Heart right ventricle (tissue), 16 donors: ENCODE data around the gene CIZ1. TPM values are rescaled to one million over a fixed set of nuclear protein-coding genes. Genes with fewer than 3 reads are reported as not detected.

Experiments
- ATAC-seq, 8 donors: fragments of 200-7000 bp; cut with Tn5 transposase; one replicate each; pipeline ENCODE4 v1.9.1; 2020; ENCODE audit warnings: mild to moderate bottlenecking in 8 of 8, moderate library complexity in 8 of 8, moderate number of reproducible peaks in 1 of 8
- DNase-seq, 2 donors: peaks; one replicate each; pipeline ENCODE4 v3.0.0-alpha.2; 2020
- H3K27ac ChIP-seq, 10 donors: fragments of 200-600 bp; sonication (generic) in 2 of 10; one replicate each; pipeline versions ENCODE4 v1.5.0 to v1.8.0; 2020 to 2022; ENCODE audit warnings: mild to moderate bottlenecking in 3 of 10
- H3K27me3 ChIP-seq, 7 donors: fragments of 200-600 bp; one replicate each; pipeline ENCODE4 v1.8.0; 2021 to 2022; ENCODE audit warnings: mild to moderate bottlenecking in 2 of 7
- H3K36me3 ChIP-seq, 9 donors: fragments of 200-600 bp; sonication (generic) in 1 of 9; one replicate each; pipeline versions ENCODE4 v1.5.0 to v1.8.0; 2020 to 2022; ENCODE audit warnings: mild to moderate bottlenecking in 2 of 9
- H3K4me1 ChIP-seq, 9 donors: fragments of 200-600 bp; sonication (generic) in 1 of 9; one replicate each; pipeline versions ENCODE4 v1.5.0 to v1.8.0; 2020 to 2022; ENCODE audit warnings: mild to moderate bottlenecking in 4 of 9
- H3K4me3 ChIP-seq, 10 donors: fragments of 200-600 bp; sonication (generic) in 2 of 10; one replicate each; pipeline versions ENCODE4 v1.5.0 to v1.8.0; 2020 to 2022; ENCODE audit warnings: mild to moderate bottlenecking in 7 of 10, moderate library complexity in 2 of 10
- H3K9me3 ChIP-seq, 11 donors: fragments of 200-600 bp in 10 of 11; sonication (generic) in 2 of 11; one replicate each; pipeline versions ENCODE4 v1.5.0 to v1.8.0; 2013 to 2022; ENCODE audit warnings: mild to moderate bottlenecking in 2 of 11, control low read depth in 1 of 11, moderate library complexity in 1 of 11
- WGBS, 2 donors: extraction: QIAGEN DNeasy Blood & Tissue Kit; methylation state at CpG; one replicate each; pipeline ENCODE4 v1.1.7; 2013; ENCODE audit warnings: inconsistent platforms in 1 of 2; 5-methylcytosine and 5-hydroxymethylcytosine counted together
- intact Hi-C, 10 donors: fragments of 100-400 bp; cut with DNase I; formaldehyde crosslinking; loops; one replicate each; pipeline versions ENCODE4 v1.11.1 to v1.14.2; 2022
- polyA plus RNA-seq, 2 donors: library from polyadenylated mRNA; stranded (reverse); fragments of 200-250 nt; gene quantifications; one replicate each; pipeline ENCODE4 v1.2.3, GENCODE V29; 2013
- total RNA-seq, 10 donors: library from RNA; stranded (reverse); fragmentation: NEBNext Ultra II Directional in 3 of 10; extraction: Animal tissue kit (Norgen Biotek cat#: 25700) in 3 of 10; gene quantifications; one replicate each; pipeline versions ENCODE4 v1.2.1 to v1.2.4, GENCODE V29; 2021 to 2023
- TF ChIP-seq, protein P1 (sequence below), 9 donors: fragments of 200-600 bp; sonication (generic) in 2 of 9; IDR thresholded peaks; one replicate each; pipeline versions ENCODE4 v1.5.0 to v1.8.0; 2021 to 2022; ENCODE audit warnings: antibody characterized with exemption in 9 of 9, mild to moderate bottlenecking in 5 of 9, moderate library complexity in 1 of 9
- donor health status: Arrhythmogenic right ventricular cardiomyopathy.
- donor health status: ischemic (EF 13 %, LVEDD 7.1; RV severe dilation, severe dysfunction).
- donor health status: healthy with polysubstance abuse.
- donor health status: DM: no; HTN: yes; CAD: no.
- donor health status: DM: no; HTN: no; CAD: no.
- donor health status: ischemic (EF 25% LVEDD 6.9; RV normal size, moderate dysfunction).
- donor health status: ischemic (EF 25% LVEDD 5.7; RV mildly dilated, moderate dysfunction).
- donor health status: healthy.
- donor health status: DM: yes; HTN: yes; CAD: no.
- donor health status: Ischemic cardiomyopathy.
- donor health status: ischemic (EF 35%, LVEDD 5.7; RV mildly dilated, moderate dysfunction).
- donor health status: nonischemic (EF 11% LVEDD 7.7; RV severe dilation, severe dysfunction).
- donor health status: DM: yes; HTN: yes; CAD: no.
- donor health status: PGD.
- donor health status: ischemic (EF 29% LVEDD 5.4; RV normal size, mild dysfunction).
- donor health status: nonischemic (EF 23%, LVEDD 6.1; RV moderate dilation, normal function).

CIZ1 gene
- total and polyA plus RNA-seq, 12 donors, result 39.7 to 96.0 (median 75.0) TPM

DNA sequence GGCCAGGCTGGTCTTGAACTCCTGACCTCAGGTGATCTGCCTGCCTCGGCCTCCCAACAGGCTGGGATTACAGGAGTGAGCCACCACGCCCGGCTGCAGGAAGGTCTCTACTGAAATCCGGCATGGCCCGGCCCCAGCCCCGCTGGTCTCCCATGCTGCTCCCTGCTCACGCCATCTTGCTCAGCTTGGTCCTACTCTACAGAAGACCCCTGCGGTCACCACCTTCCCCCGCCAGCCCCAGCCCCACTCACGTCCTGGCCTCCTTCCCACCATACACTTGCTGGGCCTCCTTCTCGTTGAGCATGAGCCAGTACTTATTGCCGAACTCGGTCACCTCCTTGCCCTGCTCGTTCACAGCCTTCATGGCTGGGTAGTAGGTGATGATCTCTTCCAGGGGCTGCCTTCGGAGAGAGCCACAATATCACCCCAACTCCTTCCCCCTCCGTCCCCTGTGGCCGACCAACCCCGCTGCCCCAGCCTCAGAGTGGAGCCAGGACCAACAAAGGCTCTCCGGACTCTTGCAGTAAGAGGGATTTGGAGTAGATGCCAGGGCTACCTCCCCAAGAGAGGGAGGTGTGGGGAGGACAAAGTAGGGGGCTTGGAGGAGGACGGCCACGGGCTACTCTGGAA is 67.8 kb downstream of the CIZ1 start:
- WGBS, 2 donors, result 91 to 94% methylated on average over 21 of the region's 21 CpGs
- Histone ChIP-seq H3K27ac (no peak overlapping the region), H3K36me3 (peaks cover 0 to 54% (median 24%) of the 10 kb centered on the region in 9 donors), H3K9me3 (no peaks in the 10 kb centered on the region), H3K27me3 (no peaks in the 10 kb centered on the region), H3K4me1 (peaks cover 11 to 27% (median 23%) of the 10 kb centered on the region in 9 donors), H3K4me3 (no peak overlapping the region)
- intact Hi-C loops, result no loop called here
- TF ChIP-seq, protein P1, sequence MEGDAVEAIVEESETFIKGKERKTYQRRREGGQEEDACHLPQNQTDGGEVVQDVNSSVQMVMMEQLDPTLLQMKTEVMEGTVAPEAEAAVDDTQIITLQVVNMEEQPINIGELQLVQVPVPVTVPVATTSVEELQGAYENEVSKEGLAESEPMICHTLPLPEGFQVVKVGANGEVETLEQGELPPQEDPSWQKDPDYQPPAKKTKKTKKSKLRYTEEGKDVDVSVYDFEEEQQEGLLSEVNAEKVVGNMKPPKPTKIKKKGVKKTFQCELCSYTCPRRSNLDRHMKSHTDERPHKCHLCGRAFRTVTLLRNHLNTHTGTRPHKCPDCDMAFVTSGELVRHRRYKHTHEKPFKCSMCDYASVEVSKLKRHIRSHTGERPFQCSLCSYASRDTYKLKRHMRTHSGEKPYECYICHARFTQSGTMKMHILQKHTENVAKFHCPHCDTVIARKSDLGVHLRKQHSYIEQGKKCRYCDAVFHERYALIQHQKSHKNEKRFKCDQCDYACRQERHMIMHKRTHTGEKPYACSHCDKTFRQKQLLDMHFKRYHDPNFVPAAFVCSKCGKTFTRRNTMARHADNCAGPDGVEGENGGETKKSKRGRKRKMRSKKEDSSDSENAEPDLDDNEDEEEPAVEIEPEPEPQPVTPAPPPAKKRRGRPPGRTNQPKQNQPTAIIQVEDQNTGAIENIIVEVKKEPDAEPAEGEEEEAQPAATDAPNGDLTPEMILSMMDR (IDR thresholded peaks at IDR 0.05), result no peak
- peak in 1 of 2 donors; percentile 9 for DNase-seq
- ATAC-seq, result no peak

DNA sequence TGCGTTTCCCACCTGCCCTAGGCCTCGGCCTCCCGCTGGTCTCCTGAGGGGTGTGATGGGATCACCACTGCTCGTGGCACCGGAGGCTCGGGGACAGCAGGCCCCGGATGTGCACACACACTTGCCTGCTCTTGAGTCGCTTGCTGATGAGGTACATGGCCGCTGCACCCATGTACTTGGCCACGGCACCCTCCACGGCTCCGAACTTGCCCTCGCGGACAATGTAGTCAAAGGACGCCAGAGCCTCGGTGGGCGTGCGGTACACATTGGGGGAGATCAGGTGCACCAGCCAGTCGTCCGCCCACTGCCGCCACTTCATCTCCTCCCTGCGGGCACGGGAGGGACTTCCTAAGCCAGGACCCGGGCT is 68.6 kb downstream of the CIZ1 start:
- no peak overlapping the region for H3K4me3 ChIP-seq
- 91 to 94% methylated on average over 24 of the region's 24 CpGs for WGBS, 2 donors
- H3K9me3 ChIP-seq, result no peaks in the 10 kb centered on the region
- TF ChIP-seq, protein P1 (IDR thresholded peaks at IDR 0.05), result no peak
- peaks cover 0 to 54% (median 24%) of the 10 kb centered on the region in 9 donors for H3K36me3 ChIP-seq
- H3K27me3 ChIP-seq, result no peaks in the 10 kb centered on the region
- intact Hi-C loops, result no loop called here
- no peak overlapping the region for H3K27ac ChIP-seq
- peaks cover 11 to 32% (median 27%) of the 10 kb centered on the region in 9 donors for H3K4me1 ChIP-seq
- ATAC-seq, result no peak
- peak in 1 of 2 donors; percentile 12 for DNase-seq

DNA sequence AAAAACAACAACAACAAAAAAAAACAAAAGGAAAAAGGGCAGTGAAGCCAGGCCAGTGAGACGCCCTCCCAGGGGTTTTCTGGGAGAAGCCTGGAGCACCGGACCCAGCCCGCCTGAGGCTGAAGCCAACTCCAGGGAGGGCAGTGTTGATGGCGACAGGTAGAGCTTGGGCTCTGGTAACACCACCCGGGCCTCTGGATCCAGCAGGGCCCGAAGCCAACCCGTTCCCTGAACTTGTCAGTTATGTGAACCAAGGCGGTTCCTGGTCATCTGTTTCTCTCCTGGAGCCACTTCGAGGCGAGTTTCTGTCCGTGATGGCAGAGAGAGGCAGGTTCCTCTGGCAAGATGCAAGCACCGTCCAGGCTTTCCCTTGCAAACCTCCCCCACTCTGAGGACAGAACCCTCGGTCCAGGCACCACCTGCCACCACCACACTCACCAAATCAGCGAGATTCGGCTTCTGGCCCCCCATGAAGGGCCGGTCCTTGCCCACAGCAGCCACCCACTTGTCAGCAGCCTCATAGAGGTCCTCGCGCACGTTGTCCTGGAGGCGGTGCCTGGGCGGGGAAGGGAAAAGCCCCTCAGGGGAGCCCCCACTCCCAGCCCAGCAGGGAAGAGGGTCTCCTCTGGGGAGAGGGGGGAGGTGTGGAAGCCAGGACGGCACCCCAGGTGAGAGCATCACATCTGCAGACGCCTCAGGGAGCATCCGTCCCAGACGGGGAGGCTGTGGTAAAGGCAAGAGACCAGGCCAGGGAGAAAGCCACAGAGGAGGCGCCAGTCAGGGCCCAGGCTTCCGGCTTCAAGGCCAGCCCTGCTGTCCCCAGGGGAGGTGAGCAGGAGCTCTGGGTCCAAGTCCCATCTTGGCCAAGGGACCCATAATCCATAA is 69.2 kb downstream of the CIZ1 start:
- H3K36me3 ChIP-seq, result peaks cover 0 to 54% (median 24%) of the 10 kb centered on the region in 9 donors
- intact Hi-C loops, result no loop called here
- H3K4me3 ChIP-seq, result no peak overlapping the region
- 88 to 92% methylated on average over 27 of the region's 27 CpGs for WGBS, 2 donors
- H3K9me3 ChIP-seq, result no peaks in the 10 kb centered on the region
- no peak overlapping the region for H3K27ac ChIP-seq
- TF ChIP-seq, protein P1 (IDR thresholded peaks at IDR 0.05), result no peak
- H3K27me3 ChIP-seq, result no peaks in the 10 kb centered on the region
- DNase-seq (peak in 1 of 2 donors; percentile 6), ATAC-seq (no peak)
- peaks cover 11 to 38% (median 31%) of the 10 kb centered on the region in 9 donors for H3K4me1 ChIP-seq

DNA sequence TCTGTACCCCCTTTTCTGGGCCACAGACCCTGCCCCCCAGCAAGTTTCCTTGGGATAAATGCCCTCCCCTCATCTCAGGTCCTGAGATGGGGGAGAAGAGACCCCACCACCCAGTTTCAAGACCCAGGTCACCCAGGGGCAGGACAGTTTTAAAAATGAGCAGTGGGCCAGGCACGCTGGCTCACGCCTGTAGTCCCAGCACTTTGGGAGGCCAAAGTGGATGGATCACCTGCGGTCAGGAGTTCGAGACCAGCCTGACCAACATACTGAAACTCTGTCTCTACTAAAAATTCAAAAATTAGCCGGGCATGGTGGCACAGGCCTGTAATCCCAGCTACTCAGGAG is 69.9 kb downstream of the CIZ1 start:
- no peak overlapping the region for H3K27ac ChIP-seq
- no peak for DNase-seq
- no peak for ATAC-seq
- intact Hi-C loops, result no loop called here
- peaks cover 9 to 31% (median 24%) of the 10 kb centered on the region in 9 donors for H3K4me1 ChIP-seq
- H3K27me3 ChIP-seq, result no peaks in the 10 kb centered on the region
- WGBS, 2 donors, result 93 to 96% methylated on average over 5 of the region's 5 CpGs
- no peak overlapping the region for H3K4me3 ChIP-seq
- TF ChIP-seq, protein P1 (IDR thresholded peaks at IDR 0.05), result no peak
- H3K36me3 ChIP-seq, result peaks cover 0 to 54% (median 24%) of the 10 kb centered on the region in 9 donors
- H3K9me3 ChIP-seq, result no peaks in the 10 kb centered on the region
